ENCODE measurements around the gene PSD2. TPM values are rescaled to one million over a fixed set of nuclear protein-coding genes. Genes with fewer than 3 reads are reported as not detected.

PSD2 gene
- total and polyA plus RNA-seq, 12 donors = 0.03 to 0.09 (median 0.08) TPM; not detected in 9

- no peak for ATAC-seq
- WGBS, 2 donors = 94 to 95% methylated on average over 16 of the region's 16 CpGs
- TF ChIP-seq CTCF (IDR thresholded peaks at IDR 0.05) = no peak
These were observed 43.7 kb downstream of the PSD2 start for GRCh38 chr5:139839232-139839815.

GRCh38 chr5:139839918-139840317 lies 44.3 kb downstream of the PSD2 start:
- ATAC-seq (no peak), DNase-seq (no peak)
- Histone ChIP-seq H3K36me3 (no peaks in the 10 kb centered on the region), H3K27me3 (peaks cover 0 to 14% (median 8%) of the 10 kb centered on the region in 7 donors), H3K9me3 (no peaks in the 10 kb centered on the region), H3K27ac (no peak overlapping the region), H3K4me1 (peaks cover 0 to 7% (median 0%) of the 10 kb centered on the region in 9 donors), H3K4me3 (no peak overlapping the region)
- TF ChIP-seq CTCF (IDR thresholded peaks at IDR 0.05) = no peak
- intact Hi-C loops (cut with DNase I) = loop anchor here in 6 of 10 donors (5.0 to 10.0 kb wide), 4 partner anchors 43 to 215 kb away; partner anchors contain the start of gene PSD2 (in 1 of the 6)
- 85 to 87% methylated on average over 8 of the region's 8 CpGs for WGBS, 2 donors

More at GRCh38 chr5:139839232-139839815, 43.7 kb downstream of the PSD2 start:
- H3K4me1 ChIP-seq = peaks cover 0 to 5% (median 0%) of the 10 kb centered on the region in 9 donors
- H3K36me3 ChIP-seq = no peaks in the 10 kb centered on the region
- no peaks in the 10 kb centered on the region for H3K9me3 ChIP-seq
- intact Hi-C loops (cut with DNase I) = loop anchor here in 1 of 10 donors (5.0 kb wide), 1 partner anchor 42 kb away; the partner anchor contains the start of gene PSD2
- H3K27ac ChIP-seq = no peak overlapping the region
- no peak overlapping the region for H3K4me3 ChIP-seq
- H3K27me3 ChIP-seq = peaks cover 0 to 19% (median 2%) of the 10 kb centered on the region in 7 donors
- no peak for DNase-seq

GRCh38 chr5:139841549-139841948 lies 45.9 kb downstream of the PSD2 start:
- H3K27ac ChIP-seq = no peak overlapping the region
- TF ChIP-seq CTCF (IDR thresholded peaks at IDR 0.05) = no peak
- no peaks in the 10 kb centered on the region for H3K9me3 ChIP-seq
- 81 to 82% methylated on average over 4 of the region's 4 CpGs for WGBS, 2 donors
- no peak for ATAC-seq
- no peak overlapping the region for H3K4me3 ChIP-seq
- H3K27me3 ChIP-seq = peaks cover 0 to 24% (median under 1%) of the 10 kb centered on the region in 7 donors
- peaks cover 0 to 13% (median 5%) of the 10 kb centered on the region in 9 donors for H3K4me1 ChIP-seq
- no peaks in the 10 kb centered on the region for H3K36me3 ChIP-seq
- DNase-seq = no peak
- intact Hi-C loops (cut with DNase I) = loop anchor here in 5 of 10 donors (5.0 to 10.0 kb wide), 3 partner anchors 54 to 217 kb away; no protein-coding TSS in a partner anchor

GRCh38 chr5:139842321-139842720 lies 46.7 kb downstream of the PSD2 start:
- Histone ChIP-seq H3K9me3 (no peaks in the 10 kb centered on the region), H3K4me3 (no peak overlapping the region), H3K27ac (no peak overlapping the region), H3K4me1 (peaks cover 3 to 20% (median 5%) of the 10 kb centered on the region in 9 donors), H3K36me3 (no peaks in the 10 kb centered on the region), H3K27me3 (peaks cover 0 to 32% (median 0%) of the 10 kb centered on the region in 7 donors)
- WGBS, 2 donors = 94 to 95% methylated on average over 7 of the region's 7 CpGs
- no peak for ATAC-seq
- no peak for TF ChIP-seq CTCF (IDR thresholded peaks at IDR 0.05)
- intact Hi-C loops (cut with DNase I) = loop anchor here in 6 of 10 donors (2.0 to 10.0 kb wide), 4 partner anchors 50 to 218 kb away; no protein-coding TSS in a partner anchor
- DNase-seq = no peak
